Hypothalamus (tissue), 51 donors: ENCODE measurements around the gene PLCZ1.
"Not testable (repeated sequence)": the region's sequence is repeated elsewhere in the genome, so short reads cannot be mapped to it uniquely, and the experiment has no call there.

Experiments used
- DNase-seq, 51 donors: peaks; one replicate each; lab custom pipeline; 2025; lab: John Stamatoyannopoulos, UW

Gene PLCZ1, protein sequence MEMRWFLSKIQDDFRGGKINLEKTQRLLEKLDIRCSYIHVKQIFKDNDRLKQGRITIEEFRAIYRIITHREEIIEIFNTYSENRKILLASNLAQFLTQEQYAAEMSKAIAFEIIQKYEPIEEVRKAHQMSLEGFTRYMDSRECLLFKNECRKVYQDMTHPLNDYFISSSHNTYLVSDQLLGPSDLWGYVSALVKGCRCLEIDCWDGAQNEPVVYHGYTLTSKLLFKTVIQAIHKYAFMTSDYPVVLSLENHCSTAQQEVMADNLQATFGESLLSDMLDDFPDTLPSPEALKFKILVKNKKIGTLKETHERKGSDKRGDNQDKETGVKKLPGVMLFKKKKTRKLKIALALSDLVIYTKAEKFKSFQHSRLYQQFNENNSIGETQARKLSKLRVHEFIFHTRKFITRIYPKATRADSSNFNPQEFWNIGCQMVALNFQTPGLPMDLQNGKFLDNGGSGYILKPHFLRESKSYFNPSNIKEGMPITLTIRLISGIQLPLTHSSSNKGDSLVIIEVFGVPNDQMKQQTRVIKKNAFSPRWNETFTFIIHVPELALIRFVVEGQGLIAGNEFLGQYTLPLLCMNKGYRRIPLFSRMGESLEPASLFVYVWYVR

DNA sequence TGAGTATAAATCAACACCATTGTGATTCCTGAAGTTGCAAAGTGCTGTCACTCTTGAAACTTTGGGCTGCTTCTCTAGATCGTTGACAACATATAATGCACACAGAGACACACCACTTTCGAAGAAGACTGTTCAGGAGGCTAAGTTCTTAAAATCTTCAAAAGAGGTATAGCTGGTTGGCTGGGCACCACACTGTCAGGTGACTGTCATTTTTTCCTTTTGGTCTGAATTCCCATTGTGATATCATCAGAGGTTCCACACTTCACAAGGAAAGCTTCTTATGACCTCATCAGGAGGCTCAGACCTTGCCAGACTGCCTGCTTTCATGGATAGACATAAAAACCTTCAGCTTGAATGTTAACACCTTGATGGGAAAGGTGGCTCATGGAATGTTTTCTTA is at the start of gene PLCZ1, which contains the start of gene CAPZA3:
Gene PLCZ1 (minus strand): TSS at position 194 of the 400 bp plus-strand sequence. CDS start 641 bp downstream, outside the sequence.
Gene CAPZA3 (plus strand): TSS at position 301 of the 400 bp plus-strand sequence. CDS start 150 bp downstream, outside the sequence.
- DNase-seq: no peak

DNA sequence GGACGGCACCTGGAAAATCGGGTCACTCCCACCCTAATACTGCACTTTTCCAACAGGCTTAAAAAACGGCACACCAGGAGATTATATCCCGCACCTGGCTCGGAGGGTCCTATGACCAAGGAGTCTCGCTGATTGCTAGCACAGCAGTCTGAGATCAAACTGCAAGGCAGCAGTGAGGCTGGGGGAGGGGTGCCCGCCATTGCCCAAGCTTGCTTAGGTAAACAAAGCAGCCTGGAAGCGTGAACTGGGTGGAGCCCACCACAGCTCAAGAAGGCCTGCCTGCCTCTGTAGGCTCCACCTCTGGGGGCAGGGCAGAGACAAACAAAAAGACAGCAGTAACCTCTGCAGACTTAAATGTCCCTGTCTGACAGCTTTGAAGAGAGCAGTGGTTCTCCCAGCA is 47.7 kb upstream of the PLCZ1 start:
- DNase-seq: not testable (repeated sequence)

DNA sequence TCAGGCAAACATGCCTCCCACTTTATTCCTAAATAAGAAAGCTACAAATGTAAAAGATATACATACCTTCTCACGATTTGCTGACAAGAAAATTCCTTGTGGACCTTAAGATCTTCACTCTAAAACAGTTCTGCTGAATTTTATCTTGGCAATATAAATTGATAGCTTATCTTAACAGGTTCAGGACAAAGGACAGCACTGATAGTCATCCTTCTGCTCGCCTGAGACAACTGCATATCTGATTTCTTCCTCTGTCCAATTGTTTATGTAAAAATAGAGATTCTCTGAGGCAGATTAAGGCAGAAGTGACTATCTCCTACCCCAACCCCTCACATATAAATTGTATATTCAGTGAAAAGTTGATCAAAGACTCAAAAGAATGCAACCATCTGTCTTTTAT is 45.0 kb upstream of the PLCZ1 start:
- DNase-seq: no peak

DNA sequence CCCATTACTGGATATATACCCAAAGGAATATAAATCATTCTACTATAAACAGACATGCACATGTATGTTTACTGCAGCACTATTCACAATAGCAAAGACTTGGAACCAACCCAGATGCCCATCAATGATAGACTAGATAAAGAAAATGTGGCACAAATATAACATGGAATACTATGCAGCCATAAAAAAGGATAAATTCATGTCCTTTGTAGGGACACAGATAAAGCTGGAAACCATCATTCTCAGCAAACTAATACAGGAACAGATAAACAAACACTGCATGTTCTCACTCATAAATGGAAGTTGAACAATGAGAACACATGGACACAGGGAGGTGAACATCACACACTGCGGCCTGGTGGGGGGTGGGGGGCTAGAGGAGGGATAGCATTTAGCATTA is 28.7 kb upstream of the PLCZ1 start:
- DNase-seq: not testable (repeated sequence)

DNA sequence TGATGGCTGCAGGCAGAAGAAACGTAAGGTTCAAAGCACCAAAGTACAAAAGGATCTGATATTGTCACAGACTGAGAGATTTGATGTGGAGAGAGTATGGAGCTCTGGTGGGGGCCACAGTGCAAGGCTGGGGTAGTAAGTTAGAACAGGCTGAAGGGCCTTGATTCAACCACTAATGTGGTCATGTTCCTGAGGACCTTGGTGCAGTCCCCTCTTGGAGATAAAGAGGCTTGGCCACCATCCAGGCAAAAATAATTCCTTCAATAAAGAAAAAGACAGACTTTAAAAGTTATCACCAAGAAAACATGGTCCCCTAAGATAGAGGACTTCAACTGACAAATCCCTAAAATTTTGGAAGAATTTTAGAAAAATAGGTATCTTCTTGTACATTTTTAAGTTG is 17.5 kb upstream of the PLCZ1 start:
- no peak for DNase-seq

DNA sequence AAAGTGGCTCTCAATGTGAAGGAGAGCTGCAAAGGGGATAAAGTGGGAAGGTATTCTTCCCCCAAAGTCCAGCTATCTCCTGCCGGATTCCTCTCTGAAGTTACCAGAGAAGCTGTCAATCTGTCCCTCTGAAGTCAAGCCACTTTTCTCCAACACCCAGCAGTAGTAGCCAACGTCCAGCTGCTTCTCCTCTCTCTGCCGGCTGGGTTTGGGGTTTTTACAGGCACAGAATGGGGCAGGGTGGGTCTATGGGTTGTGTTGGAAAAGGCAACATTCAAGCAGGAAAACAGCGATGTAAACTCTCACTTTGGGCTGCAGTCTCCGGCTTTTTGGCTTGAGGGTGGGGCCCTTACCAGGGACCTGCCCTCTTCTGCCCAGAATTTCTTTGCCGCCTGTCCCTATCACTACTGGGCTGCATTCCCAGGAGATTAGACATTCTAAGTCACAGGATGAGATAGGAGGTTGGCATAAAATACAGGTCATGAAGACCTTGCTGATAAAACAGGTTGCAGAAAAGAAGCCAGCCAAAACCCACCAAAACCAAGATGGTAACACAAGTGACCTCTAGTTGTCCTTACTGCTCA is 16.4 kb upstream of the PLCZ1 start:
- no peak for DNase-seq

DNA sequence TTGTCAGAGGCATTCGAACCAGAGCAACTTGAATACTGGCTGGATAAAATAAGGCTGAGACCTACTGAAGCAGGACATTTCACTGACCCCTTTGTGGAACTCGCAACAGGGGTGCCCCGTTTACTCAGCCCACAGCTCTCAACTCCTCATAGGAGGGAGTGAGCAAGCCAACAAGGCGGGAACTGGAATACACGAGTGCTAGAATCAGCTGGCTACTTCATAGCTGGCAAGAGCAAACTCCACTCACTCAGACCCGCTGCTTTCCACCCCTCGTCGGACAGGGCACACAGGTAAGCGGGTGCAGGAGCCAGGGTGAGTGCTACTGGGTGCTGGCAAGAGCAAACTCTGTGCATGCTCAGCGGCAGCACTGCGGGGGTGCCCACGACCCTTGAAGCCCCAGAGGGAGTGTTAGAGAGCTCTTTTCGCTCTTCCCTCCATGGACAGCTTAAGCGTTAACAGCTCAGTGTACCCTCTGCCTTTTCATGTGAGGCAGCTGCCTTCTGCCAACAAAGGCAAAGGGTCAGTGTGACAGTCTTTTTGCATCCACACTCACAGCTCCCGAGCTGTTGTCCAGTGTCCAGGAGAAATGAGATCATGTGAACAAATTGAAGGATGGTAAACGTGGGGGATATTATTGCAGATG is 15.8 kb upstream of the PLCZ1 start:
- no peak for DNase-seq

DNA sequence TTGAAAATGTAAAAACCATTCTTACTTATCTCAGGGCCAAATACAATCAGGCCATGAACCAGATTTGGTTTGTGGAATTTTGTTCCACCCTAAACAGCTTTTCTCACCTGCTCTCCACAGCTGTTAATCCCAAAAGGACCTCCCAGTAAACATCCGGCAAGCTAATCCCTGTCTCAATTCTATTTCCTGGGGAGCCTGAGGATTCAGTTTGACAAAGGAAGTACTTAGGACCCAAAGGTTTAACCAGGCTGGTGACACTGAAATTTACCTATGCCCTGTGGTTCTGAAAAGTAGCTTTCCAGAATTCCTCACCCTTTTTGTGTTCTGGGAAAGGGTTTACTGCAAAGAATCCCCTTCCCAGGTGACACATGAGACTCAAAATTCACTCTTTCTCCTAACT is 15.1 kb upstream of the PLCZ1 start:
- DNase-seq: no peak

DNA sequence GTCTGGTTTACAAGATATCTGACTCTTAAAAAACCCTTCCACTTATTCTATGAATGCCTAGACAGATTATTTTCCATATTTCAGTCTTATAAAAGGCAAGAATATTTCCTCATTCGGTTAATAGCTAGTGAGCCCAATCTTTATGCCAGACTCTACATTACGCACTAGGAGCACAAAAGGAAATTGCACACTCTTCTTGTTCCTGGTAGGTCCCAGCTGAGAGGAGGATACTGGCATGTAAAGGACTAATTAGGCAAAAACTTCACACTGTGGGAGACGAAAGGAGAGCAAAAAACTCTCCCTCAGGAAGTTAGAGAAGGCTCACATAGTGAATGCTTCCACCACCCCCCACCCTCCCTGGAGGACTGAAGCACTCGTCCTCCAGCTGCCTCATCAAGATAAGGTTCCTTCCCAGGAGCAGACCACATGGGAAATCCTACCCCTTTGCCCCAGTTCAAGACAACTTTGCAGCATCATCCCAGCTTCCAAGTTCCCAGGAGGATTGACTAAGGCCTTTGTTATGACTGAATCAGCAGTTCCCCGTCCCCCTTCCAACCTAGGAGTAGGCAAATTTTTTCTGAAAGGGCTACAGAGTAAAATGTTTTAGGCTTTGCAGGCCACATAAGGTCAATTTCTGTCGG is 14.6 kb upstream of the PLCZ1 start:
- no peak for DNase-seq

DNA sequence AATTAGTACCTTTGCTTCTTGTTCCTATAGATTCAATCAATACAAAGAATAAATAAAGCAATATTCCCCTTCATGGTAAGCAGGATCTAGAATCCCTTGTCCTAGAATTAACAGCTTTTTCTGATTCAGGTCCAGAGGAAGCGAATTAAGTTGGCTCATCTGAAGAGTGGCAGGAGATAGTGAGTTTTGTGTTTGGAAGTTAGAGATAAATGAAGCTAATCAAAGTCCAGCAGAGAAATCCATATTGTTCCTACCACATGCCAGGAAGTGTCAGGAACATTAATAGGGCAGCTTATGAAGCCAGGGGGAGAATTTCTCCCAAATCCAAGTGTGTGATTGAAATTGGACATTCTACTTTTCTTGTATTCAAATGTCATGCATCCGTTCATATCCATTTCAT is 14.1 kb upstream of the PLCZ1 start:
- no peak for DNase-seq

DNA sequence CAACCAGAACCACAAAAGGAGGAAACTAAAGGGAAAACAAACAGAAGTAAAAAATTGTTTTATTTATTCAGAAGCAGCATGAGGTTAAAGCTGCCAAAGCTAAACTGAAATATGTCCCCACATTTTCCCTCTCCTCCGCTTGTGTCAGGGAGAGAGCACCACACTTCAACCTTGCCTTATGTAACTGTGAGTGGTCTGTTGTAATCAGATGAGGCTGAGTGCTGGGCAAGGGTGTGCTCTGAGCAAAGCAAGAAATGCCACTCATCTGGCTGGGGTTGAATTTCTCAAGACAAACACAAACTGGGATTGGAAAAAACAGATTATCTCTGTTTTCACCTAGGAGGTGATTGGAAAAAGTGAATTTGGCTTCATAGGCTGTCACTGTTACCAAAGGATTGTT is 12.3 kb upstream of the PLCZ1 start:
- no peak for DNase-seq

DNA sequence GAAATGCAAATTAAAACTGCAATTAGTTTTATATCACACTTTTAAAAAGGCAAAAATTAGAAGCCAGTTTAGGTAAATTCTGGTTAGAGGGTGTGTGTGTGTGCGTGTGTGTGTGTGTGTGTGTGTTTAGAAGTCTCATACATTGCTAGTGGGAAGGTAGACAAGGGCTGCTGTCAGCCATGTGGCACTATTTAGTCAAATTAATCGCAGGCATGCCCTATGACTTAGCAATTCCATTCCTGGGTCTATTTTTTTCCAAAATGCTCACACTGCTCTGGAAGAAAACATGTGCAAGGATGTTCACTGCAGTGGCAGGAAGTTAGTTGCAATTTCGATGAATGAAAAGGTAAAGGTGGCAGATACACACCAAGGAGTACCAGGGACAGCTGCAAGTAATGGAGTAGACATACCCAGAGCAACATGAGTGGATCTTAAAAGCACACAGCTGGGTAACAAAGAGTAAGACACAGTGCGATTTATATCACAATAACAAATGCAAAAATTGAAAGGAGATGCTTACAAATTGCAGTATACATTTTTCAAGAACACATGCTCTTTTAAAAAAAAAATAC is 11.7 kb upstream of the PLCZ1 start:
- DNase-seq: no peak

DNA sequence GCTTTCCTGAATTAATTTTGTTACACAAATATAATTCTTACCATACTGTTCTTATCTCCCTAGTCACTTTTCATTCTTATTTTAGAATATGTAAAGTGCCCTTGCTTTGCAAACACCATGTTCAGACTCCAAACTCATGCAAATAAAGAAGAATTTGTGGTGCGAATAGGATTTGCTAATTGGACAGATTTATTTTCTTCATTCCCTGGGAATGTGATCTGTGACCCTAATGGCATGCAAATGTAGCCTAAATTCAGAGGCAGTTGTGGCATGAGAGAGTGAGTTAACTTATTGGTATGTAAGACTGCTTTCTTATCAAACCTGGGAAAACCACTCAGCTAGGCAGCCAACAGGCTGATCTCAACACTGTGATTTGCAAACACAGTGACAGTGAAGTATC is 10.1 kb upstream of the PLCZ1 start:
- no peak for DNase-seq

DNA sequence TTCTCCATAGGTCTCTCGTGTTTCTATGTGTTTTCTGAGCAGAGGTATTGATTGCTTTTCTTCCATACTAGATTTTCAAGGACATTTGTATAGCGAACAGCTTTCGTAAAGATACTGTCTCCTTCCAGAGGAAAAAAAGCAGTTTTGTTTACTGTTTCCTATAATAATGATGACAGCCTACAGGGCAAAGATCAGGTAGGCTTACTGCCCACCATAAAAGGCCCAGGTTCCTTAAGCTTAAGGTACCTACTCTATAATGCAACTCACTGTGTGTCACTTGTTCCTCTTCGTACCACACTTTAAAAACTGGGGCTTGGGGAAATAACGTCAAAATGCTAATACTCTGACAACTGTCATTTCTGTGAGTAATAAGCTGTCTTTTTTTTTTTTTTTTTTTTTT is 6.7 kb downstream of the PLCZ1 start:
- DNase-seq: no peak

DNA sequence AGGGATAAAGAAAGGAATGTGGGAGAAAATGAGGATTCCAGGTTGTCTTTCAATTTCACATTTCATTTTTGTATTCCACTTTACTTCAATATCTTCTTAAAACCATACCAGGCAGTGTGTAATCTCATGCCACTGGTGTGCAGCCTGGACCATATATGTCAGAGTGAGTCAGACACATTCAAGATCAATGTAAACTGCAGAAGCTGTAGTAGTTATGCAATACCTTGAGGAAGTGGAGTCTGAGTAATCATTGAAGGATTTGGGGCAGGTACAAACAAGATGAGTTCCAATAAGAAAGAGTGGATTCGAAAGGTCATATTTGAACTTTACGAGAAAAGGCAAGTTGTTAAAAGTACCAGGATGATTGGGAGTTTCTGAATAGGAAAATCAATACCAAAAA is 14.1 kb downstream of the PLCZ1 start:
- DNase-seq: no peak

DNA sequence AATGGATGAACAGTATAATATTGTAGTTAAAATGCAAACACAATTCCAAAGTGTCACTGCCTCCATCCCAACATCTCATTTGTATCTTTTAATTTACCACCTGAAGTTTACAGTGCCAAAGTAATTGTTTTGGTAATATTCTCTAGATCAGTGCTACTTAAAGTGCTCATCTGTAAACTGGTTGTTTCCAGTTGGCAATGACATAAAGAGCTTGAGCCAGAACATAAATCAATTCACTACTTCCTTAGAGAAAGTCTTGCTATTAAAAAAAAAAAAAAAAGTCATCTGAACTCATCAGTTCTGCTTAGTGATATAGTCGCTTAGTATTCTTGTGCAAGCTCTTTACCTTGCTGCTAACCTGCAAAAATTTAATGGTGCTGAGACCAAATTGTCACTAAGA is 16.4 kb downstream of the PLCZ1 start:
- DNase-seq: no peak

DNA sequence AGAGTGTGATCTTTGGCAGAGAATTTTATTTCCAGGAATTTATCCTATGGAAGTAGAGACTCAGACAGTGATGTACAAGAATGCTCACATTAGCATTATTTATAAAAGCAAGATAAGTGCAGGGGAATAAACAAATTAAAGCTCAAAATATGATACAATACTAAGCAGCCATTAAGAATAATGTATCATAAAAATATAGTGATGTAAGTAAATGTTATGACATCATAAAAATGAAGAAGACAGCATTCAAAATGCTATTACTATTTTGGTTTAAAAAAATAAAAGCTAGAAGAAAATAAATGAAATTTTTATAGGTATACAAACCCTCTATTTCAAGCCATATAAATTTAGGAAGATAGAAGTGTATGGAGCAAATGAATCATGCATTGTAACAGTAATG is 17.1 kb downstream of the PLCZ1 start:
- no peak for DNase-seq

DNA sequence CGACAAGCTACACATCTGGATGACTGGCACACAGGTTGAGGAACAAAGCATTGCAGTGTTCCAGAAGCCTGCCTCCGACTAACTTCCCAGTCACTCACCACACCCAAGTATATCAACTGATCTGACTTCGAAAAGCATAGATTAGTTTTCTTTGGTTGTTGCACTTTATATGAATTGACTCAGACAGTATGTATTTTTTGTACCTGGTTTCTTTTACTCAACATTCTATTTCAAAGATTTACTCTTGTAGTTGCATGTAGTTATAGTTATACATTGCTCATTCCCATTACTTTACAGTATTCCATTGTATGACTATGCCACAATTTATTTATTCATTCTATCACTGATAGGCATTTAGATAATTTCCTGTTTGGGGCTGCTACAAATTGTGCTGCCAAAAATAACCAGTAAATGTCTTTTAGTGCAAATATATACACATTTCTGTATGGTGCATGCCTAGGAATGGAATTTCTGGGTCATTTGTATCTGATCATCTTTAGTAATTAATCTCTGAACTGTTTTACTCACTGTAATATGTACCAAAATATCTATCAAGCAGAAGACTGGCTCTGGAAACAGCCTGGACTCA is 17.8 kb downstream of the PLCZ1 start:
- DNase-seq: no peak

DNA sequence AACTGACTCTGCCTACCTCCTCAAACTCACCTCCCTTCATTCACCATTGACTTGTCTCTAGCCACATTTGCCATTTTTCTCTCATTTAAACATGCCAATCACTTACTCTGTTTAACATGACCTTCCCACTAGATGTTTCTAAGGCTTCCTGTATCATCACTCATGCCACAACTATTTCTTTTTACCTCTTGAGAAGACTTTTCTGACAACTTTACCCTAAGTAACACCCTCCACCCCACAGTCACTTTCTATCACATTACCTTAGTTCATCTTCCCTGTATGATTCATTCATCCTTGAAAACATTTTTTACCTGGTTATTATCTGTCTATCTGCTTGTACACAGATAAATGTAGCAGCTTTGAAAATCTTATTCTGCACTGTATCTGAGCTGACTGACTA is 19.4 kb downstream of the PLCZ1 start:
- DNase-seq: no peak

DNA sequence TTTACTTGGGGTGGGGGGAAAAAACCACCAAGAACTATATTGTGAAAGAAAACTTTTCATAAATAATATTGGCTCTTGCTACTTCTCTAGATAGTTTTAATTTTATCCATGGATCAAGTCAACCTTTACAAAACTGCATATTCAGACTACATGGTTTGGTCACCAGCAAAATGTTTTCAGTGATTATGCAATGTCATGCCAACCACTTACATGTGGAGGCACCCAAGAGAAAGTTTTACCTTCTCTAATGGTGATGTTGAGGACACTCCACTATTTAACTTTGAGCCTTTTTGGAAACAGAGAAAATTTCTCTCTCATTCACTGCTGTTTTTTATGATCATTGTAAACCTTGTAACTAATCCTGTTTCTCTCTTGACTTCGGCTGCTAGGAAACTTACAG is 21.6 kb downstream of the PLCZ1 start:
- no peak for DNase-seq
